ENCODE data around the gene FHOD3.

FHOD3 gene

DNA sequence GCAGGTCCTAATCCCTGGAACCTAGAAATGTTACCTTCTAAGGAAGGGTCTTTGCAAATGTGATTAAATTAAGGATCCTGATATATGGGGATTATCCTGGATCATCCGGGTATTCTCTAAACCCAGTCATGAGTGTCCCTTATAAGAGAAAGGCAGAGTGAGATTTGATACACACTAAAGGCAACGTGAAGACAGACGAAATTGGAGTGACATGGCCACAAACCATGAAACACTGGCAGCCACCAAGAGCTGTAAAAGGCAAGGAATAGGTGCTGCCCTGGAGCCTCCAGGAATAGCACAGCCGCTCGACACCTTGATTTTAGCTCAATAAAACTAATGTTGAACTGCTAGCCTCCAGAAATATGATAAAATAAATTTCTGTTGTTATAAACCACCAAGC, 486.3 kb downstream of the FHOD3 start:
- no peaks in the 10 kb centered on the region for H3K79me2 ChIP-seq (ENCODE audit: low read length)
- no peaks in the 10 kb centered on the region for H3K36me3 ChIP-seq (replicated peaks; ENCODE audit: insufficient read depth, low read length)
- H3K9ac ChIP-seq (ENCODE audit: low read length): no peak overlapping the region
- no peaks in the 10 kb centered on the region for H4K20me1 ChIP-seq (ENCODE audit: insufficient read depth, low read length)
- H3K9me2 ChIP-seq (replicated peaks; ENCODE audit: insufficient read depth, low read length): no peaks in the 10 kb centered on the region
- no peak overlapping the region for H2AFZ ChIP-seq (ENCODE audit: low read length)
- no peaks in the 10 kb centered on the region for H3K4me1 ChIP-seq (ENCODE audit: low read length)
- no peak for DNase-seq
- no peak overlapping the region for H3K4me2 ChIP-seq (ENCODE audit: low read depth, low read length)
- no peak overlapping the region for H3K27ac ChIP-seq (ENCODE audit: low read length)
- H3K4me3 ChIP-seq (ENCODE audit: low read length): no peak overlapping the region
- no peaks in the 10 kb centered on the region for H3K9me3 ChIP-seq (replicated peaks; ENCODE audit: insufficient read depth, low read length)
- TF ChIP-seq EZH2 (optimal IDR thresholded peaks at IDR 0.05; ENCODE audit: low read depth, low read length) (no peak), CTCF (IDR thresholded peaks at IDR 0.05; ENCODE audit: low read length) (no peak), EZH2phosphoT487 (IDR thresholded peaks at IDR 0.05; ENCODE audit: low read length) (no peak)
- H3F3A ChIP-seq (ENCODE audit: insufficient read depth, low read length): no peaks in the 10 kb centered on the region
- no peaks in the 10 kb centered on the region for H3K27me3 ChIP-seq (replicated peaks; ENCODE audit: insufficient read depth, low read length)

GRCh38 chr18:36786686-36787085, 489.2 kb downstream of the FHOD3 start:
- Histone ChIP-seq H3K36me3 (replicated peaks; ENCODE audit: insufficient read depth, low read length) (no peaks in the 10 kb centered on the region), H3K79me2 (ENCODE audit: low read length) (no peaks in the 10 kb centered on the region), H2AFZ (ENCODE audit: low read length) (no peak overlapping the region), H3K9me2 (replicated peaks; ENCODE audit: insufficient read depth, low read length) (no peaks in the 10 kb centered on the region), H3K9me3 (replicated peaks; ENCODE audit: insufficient read depth, low read length) (no peaks in the 10 kb centered on the region), H3K4me3 (ENCODE audit: low read length) (no peak overlapping the region), H3F3A (ENCODE audit: insufficient read depth, low read length) (no peaks in the 10 kb centered on the region), H3K27me3 (replicated peaks; ENCODE audit: insufficient read depth, low read length) (no peaks in the 10 kb centered on the region), H3K27ac (ENCODE audit: low read length) (no peak overlapping the region), H4K20me1 (ENCODE audit: insufficient read depth, low read length) (no peaks in the 10 kb centered on the region), H3K9ac (ENCODE audit: low read length) (no peak overlapping the region), H3K4me2 (ENCODE audit: low read depth, low read length) (no peak overlapping the region), H3K4me1 (ENCODE audit: low read length) (no peaks in the 10 kb centered on the region)
- TF ChIP-seq EZH2phosphoT487 (IDR thresholded peaks at IDR 0.05; ENCODE audit: low read length): no peak
- TF ChIP-seq CTCF (IDR thresholded peaks at IDR 0.05; ENCODE audit: low read length): no peak
- no peak for TF ChIP-seq EZH2 (optimal IDR thresholded peaks at IDR 0.05; ENCODE audit: low read depth, low read length)
- no peak for DNase-seq

- H3K4me1 ChIP-seq (ENCODE audit: low read length): no peaks in the 10 kb centered on the region
- H3K79me2 ChIP-seq (ENCODE audit: low read length): no peaks in the 10 kb centered on the region
- no peak for DNase-seq
- no peak overlapping the region for H3K27ac ChIP-seq (ENCODE audit: low read length)
- TF ChIP-seq EZH2phosphoT487 (IDR thresholded peaks at IDR 0.05; ENCODE audit: low read length): no peak
- TF ChIP-seq EZH2 (optimal IDR thresholded peaks at IDR 0.05; ENCODE audit: low read depth, low read length): no peak
- TF ChIP-seq CTCF (IDR thresholded peaks at IDR 0.05; ENCODE audit: low read length): no peak
- H3K9ac ChIP-seq (ENCODE audit: low read length): no peak overlapping the region
- no peaks in the 10 kb centered on the region for H3F3A ChIP-seq (ENCODE audit: insufficient read depth, low read length)
- H3K4me2 ChIP-seq (ENCODE audit: low read depth, low read length): no peak overlapping the region
- no peak overlapping the region for H2AFZ ChIP-seq (ENCODE audit: low read length)
- H3K27me3 ChIP-seq (replicated peaks; ENCODE audit: insufficient read depth, low read length): no peaks in the 10 kb centered on the region
- no peaks in the 10 kb centered on the region for H3K9me2 ChIP-seq (replicated peaks; ENCODE audit: insufficient read depth, low read length)
- no peaks in the 10 kb centered on the region for H3K9me3 ChIP-seq (replicated peaks; ENCODE audit: insufficient read depth, low read length)
- no peak overlapping the region for H3K4me3 ChIP-seq (ENCODE audit: low read length)
- no peaks in the 10 kb centered on the region for H3K36me3 ChIP-seq (replicated peaks; ENCODE audit: insufficient read depth, low read length)
- H4K20me1 ChIP-seq (ENCODE audit: insufficient read depth, low read length): no peaks in the 10 kb centered on the region
Measured at GRCh38 chr18:36792634-36793283, 495.2 kb downstream of the FHOD3 start.

All from MM.1S (cell line).